GM21576 (cell line): ENCODE measurements around the gene TBKBP1.

Experiments
- ATAC-seq: cut with Tn5 transposase; IDR thresholded peaks from one replicate; pipeline ENCODE4 v1.9.1; 2021; ENCODE audit warnings: mild to moderate bottlenecking, moderate library complexity; ENCODE audit not compliant: unreplicated experiment

The TBKBP1 gene

GRCh38 chr17:47760409-47761140 is 66.6 kb downstream of the TBKBP1 start:
- no peak for ATAC-seq
